ENCODE data around the gene ABLIM1. TPM values are rescaled to one million over a fixed set of nuclear protein-coding genes. Genes with fewer than 3 reads are reported as not detected.
A peak's percentile ranks its signal among the peaks of the same experiment; 100 is the strongest.

Gene ABLIM1
- total and polyA plus RNA-seq, 3 donors from 2014 or later, result 90.0 to 137 (median 128) TPM

- DNase-seq, result peak; percentile 49
- Histone ChIP-seq H3K4me3 (peak overlapping the region; percentile 54 to 78), H3K27ac (peak overlapping the region; percentile 76 to 78), H3K36me3 (ENCODE audit: low read depth, missing control alignments) (no peaks in the 10 kb centered on the region), H3K4me1 (peaks cover 26% of the 10 kb centered on the region), H3K27me3 (no peaks in the 10 kb centered on the region), H3K9me3 (no peaks in the 10 kb centered on the region)
- WGBS, 2 donors, result 1 to 2% methylated on average over 19 to 53 of the region's 53 CpGs
- TF ChIP-seq POLR2A (IDR thresholded peaks at IDR 0.05), result no peak
- intact Hi-C loops (cut with DNase I; ENCODE audit: low total_unique reads), result no loop called here
Observed at GRCh38 chr10:114631666-114632417, 26.2 kb downstream of the ABLIM1 start.

- TF ChIP-seq POLR2A (IDR thresholded peaks at IDR 0.05), result no peak
- WGBS, 2 donors, result 29 to 35% methylated on average over 9 of the region's 9 CpGs
- intact Hi-C loops (cut with DNase I; ENCODE audit: low total_unique reads), result no loop called here
- Histone ChIP-seq H3K27me3 (no peaks in the 10 kb centered on the region), H3K9me3 (no peaks in the 10 kb centered on the region), H3K36me3 (ENCODE audit: low read depth, missing control alignments) (no peaks in the 10 kb centered on the region), H3K4me3 (peak overlapping the region; percentile 54 to 78), H3K4me1 (peaks cover 26% of the 10 kb centered on the region), H3K27ac (peak overlapping the region; percentile 76 to 78)
- no peak for DNase-seq
Observed at GRCh38 chr10:114631090-114631665, 26.9 kb downstream of the ABLIM1 start.

- Histone ChIP-seq H3K4me1 (peaks cover 24% of the 10 kb centered on the region), H3K27me3 (no peaks in the 10 kb centered on the region), H3K4me3 (no peak overlapping the region), H3K36me3 (ENCODE audit: low read depth, missing control alignments) (no peaks in the 10 kb centered on the region), H3K27ac (peak overlapping the region in 1 of 2 donors; percentile 64), H3K9me3 (no peaks in the 10 kb centered on the region)
- 65 to 75% methylated on average over 4 of the region's 4 CpGs for WGBS, 2 donors
- no peak for TF ChIP-seq CTCF (IDR thresholded peaks at IDR 0.05)
- no peak for TF ChIP-seq POLR2A (IDR thresholded peaks at IDR 0.05)
- intact Hi-C loops (cut with DNase I; ENCODE audit: low total_unique reads), result no loop called here
- no peak for DNase-seq
Observed at GRCh38 chr10:114629824-114630730, 28.0 kb downstream of the ABLIM1 start.

GRCh38 chr10:114629083-114629823, 28.8 kb downstream of the ABLIM1 start:
- 76 to 80% methylated on average over 9 of the region's 9 CpGs for WGBS, 2 donors
- DNase-seq, result no peak

More at GRCh38 chr10:114629083-114629823, 28.8 kb downstream of the ABLIM1 start:
- H3K36me3 ChIP-seq (ENCODE audit: low read depth, missing control alignments), result no peaks in the 10 kb centered on the region
- H3K27me3 ChIP-seq, result no peaks in the 10 kb centered on the region
- peak overlapping the region in 1 of 2 donors; percentile 64 for H3K27ac ChIP-seq
- H3K4me3 ChIP-seq, result no peak overlapping the region
- peaks cover 20% of the 10 kb centered on the region for H3K4me1 ChIP-seq
- intact Hi-C loops (cut with DNase I; ENCODE audit: low total_unique reads), result no loop called here
- TF ChIP-seq POLR2A (IDR thresholded peaks at IDR 0.05), result no peak
- TF ChIP-seq CTCF (IDR thresholded peaks at IDR 0.05), result no peak
- no peaks in the 10 kb centered on the region for H3K9me3 ChIP-seq

All from testis (tissue), 3 donors.